Spleen (tissue), 11 donors: ENCODE data around the gene LXN. TPM values are rescaled to one million over a fixed set of nuclear protein-coding genes. Genes with fewer than 3 reads are reported as not detected.

Experiments
- DNase-seq: peaks from one replicate; pipeline ENCODE4 v3.0.0-alpha.2; 2020
- H3K27ac ChIP-seq, 8 donors: fragments of 200-600 bp; sonication (generic) in 7 of 8; 1 replicate in 4 of 8; 2 replicates in 4 of 8; pipeline versions ENCODE4 v1.5.0 to v1.8.0; 2016 to 2021; ENCODE audit warnings: inconsistent platforms in 4 of 8, mild to moderate bottlenecking in 4 of 8, moderate library complexity in 1 of 8
- H3K27me3 ChIP-seq, 7 donors: fragments of 200-600 bp; sonication (generic) in 6 of 7; replicated peaks in 1 of 7; 1 replicate in 4 of 7; 2 replicates in 3 of 7; pipeline versions ENCODE4 v1.5.0 to v1.8.0; 2016 to 2021; ENCODE audit warnings: inconsistent platforms in 3 of 7, mild to moderate bottlenecking in 1 of 7
- H3K36me3 ChIP-seq, 6 donors: fragments of 200-600 bp; sonication (generic) in 5 of 6; 1 replicate in 4 of 6; 2 replicates in 2 of 6; pipeline versions ENCODE4 v1.5.0 to v1.8.0; 2016 to 2021; ENCODE audit warnings: inconsistent platforms in 2 of 6
- H3K4me1 ChIP-seq, 6 donors: fragments of 200-600 bp; sonication (generic) in 5 of 6; 1 replicate in 3 of 6; 2 replicates in 3 of 6; pipeline versions ENCODE4 v1.5.0 to v1.8.0; 2016 to 2021; ENCODE audit warnings: inconsistent platforms in 3 of 6
- H3K4me3 ChIP-seq, 8 donors: fragments of 200-600 bp; sonication (generic) in 7 of 8; 1 replicate in 4 of 8; 2 replicates in 4 of 8; pipeline versions ENCODE4 v1.5.0 to v1.8.0; 2016 to 2021; ENCODE audit warnings: inconsistent platforms in 4 of 8, mild to moderate bottlenecking in 4 of 8, moderate library complexity in 2 of 8
- H3K9me3 ChIP-seq, 8 donors: fragments of 200-600 bp; sonication (generic) in 7 of 8; 1 replicate in 4 of 8; 2 replicates in 4 of 8; pipeline versions ENCODE4 v1.5.0 to v1.8.0; 2016 to 2021; ENCODE audit warnings: inconsistent platforms in 4 of 8
- CTCF ChIP-seq, 11 experiments: fragments of 200-600 bp in 7 of 11; fragments of 450-650 bp in 4 of 11; sonication (generic) in 4 of 11; IDR thresholded peaks in 8 of 11; conservative IDR thresholded peaks in 3 of 11; 1 replicate in 7 of 11; 2 replicates in 4 of 11; pipeline versions ENCODE4 v1.4.0 to v1.8.0; 2016 to 2021; ENCODE audit warnings: antibody characterized with exemption in 11 of 11, inconsistent platforms in 4 of 11, mild to moderate bottlenecking in 1 of 11
- POLR2A ChIP-seq, 3 donors: fragments of 450-650 bp; IDR thresholded peaks; one replicate each; pipeline ENCODE4 v1.5.1; 2017; ENCODE audit warnings: antibody characterized with exemption in 3 of 3, mild to moderate bottlenecking in 1 of 3
- POLR2AphosphoS5 ChIP-seq, 3 donors: sonication (generic); formaldehyde crosslinking; IDR thresholded peaks; one replicate each; pipeline ENCODE4 v1.5.1; 2017; ENCODE audit warnings: antibody characterized with exemption in 3 of 3
- WGBS, 5 donors: extraction: QIAGEN DNeasy Blood & Tissue Kit in 3 of 5; methylation state at CpG; one replicate each; pipeline versions ENCODE4 v1.1.5 to v1.1.7; 2013 to 2018; 5-methylcytosine and 5-hydroxymethylcytosine counted together
- intact Hi-C: fragments of 100-400 bp; cut with DNase I; formaldehyde crosslinking; loops from one replicate; pipeline ENCODE4 v1.15.0; 2023; ENCODE audit warnings: low total_unique reads
- polyA plus RNA-seq, 3 donors: library from polyadenylated mRNA; stranded (reverse); fragments of 200-250 nt; gene quantifications; one replicate each; pipeline ENCODE4 v1.2.1, GENCODE V29; 2013
- total RNA-seq, 7 donors: library from RNA; depleted of rRNA in 3 of 7; stranded (reverse); fragments of >200 nt in 3 of 7; fragmentation: NEBNext Ultra II Directional in 4 of 7; extraction: Animal tissue kit (Norgen Biotek cat#: 25700) in 4 of 7; gene quantifications; one replicate each; pipeline versions ENCODE4 v1.1.0 to v1.2.1, GENCODE V29; 2016 to 2021
- donor health status: healthy with polysubstance abuse.
- donor health status: DM: no; HTN: no; CAD: no; lungs with moderate emphysema.
- donor health status: DM: no; HTN: no; CAD: no.
- donor health status: Bipolar disorder and iron deficiency.
- donor health status: healthy.
- donor health status: DM: no; HTN: no; CAD: no.
- donor health status: DM: yes; HTN: yes; CAD: no.

Gene LXN
- total and polyA plus RNA-seq, 10 donors = 7.9 to 18.6 (median 12.5) TPM

DNA sequence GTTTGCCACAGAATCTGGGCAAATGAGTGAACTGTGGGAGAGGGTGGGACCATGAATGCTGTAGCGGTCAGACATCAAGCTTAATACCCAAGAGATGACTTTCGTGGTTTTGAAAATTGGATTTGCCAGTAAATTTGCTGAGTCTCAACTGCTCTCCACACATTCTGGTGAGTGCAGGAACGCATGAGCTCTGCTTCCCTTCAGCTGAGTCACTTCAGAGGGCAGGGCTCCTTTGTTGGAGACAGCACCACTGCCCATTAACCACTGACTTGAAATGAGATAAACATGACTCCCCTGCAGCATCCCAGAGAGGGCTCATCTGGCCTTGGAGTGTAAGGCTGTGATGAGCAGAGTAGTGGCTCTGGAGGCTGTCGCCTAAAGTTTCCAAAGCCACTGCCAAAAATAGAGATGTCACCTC is 37.2 kb upstream of the LXN start:
- intact Hi-C loops = no loop called here
- H3K27me3 ChIP-seq = no peaks in the 10 kb centered on the region
- TF ChIP-seq CTCF (IDR thresholded peaks at IDR 0.05 in 8 of 11, conservative IDR thresholded peaks at IDR 0.05 in 3 of 11) = no peak
- no peak for TF ChIP-seq POLR2AphosphoS5 (IDR thresholded peaks at IDR 0.05)
- TF ChIP-seq POLR2A (IDR thresholded peaks at IDR 0.05) = no peak
- no peak for DNase-seq
- no peaks in the 10 kb centered on the region for H3K9me3 ChIP-seq
- H3K4me1 ChIP-seq = peaks cover 0 to 22% (median 2%) of the 10 kb centered on the region in 6 donors
- WGBS, 5 donors = 76 to 94% (median 81%) methylated on average over 4 of the region's 4 CpGs
- peaks cover 0 to 83% (median 26%) of the 10 kb centered on the region in 6 donors for H3K36me3 ChIP-seq
- H3K4me3 ChIP-seq = no peak overlapping the region
- H3K27ac ChIP-seq = no peak overlapping the region

GRCh38 chr3:158703566-158703965 is 31.1 kb upstream of the LXN start:
- 95 to 100% (median 98%) methylated on average over 1 of the region's 1 CpG for WGBS, 5 donors
- Histone ChIP-seq H3K9me3 (no peaks in the 10 kb centered on the region), H3K4me1 (peaks cover 0 to 20% (median 2%) of the 10 kb centered on the region in 6 donors), H3K4me3 (no peak overlapping the region), H3K27ac (peak overlapping the region in 2 of 8 donors; percentile 1 to 22), H3K36me3 (peaks cover 0 to 50% (median 11%) of the 10 kb centered on the region in 6 donors), H3K27me3 (no peaks in the 10 kb centered on the region)
- DNase-seq = no peak
- intact Hi-C loops = no loop called here
- TF ChIP-seq CTCF (IDR thresholded peaks at IDR 0.05 in 8 of 11, conservative IDR thresholded peaks at IDR 0.05 in 3 of 11) (no peak), POLR2A (IDR thresholded peaks at IDR 0.05) (no peak), POLR2AphosphoS5 (IDR thresholded peaks at IDR 0.05) (no peak)

DNA sequence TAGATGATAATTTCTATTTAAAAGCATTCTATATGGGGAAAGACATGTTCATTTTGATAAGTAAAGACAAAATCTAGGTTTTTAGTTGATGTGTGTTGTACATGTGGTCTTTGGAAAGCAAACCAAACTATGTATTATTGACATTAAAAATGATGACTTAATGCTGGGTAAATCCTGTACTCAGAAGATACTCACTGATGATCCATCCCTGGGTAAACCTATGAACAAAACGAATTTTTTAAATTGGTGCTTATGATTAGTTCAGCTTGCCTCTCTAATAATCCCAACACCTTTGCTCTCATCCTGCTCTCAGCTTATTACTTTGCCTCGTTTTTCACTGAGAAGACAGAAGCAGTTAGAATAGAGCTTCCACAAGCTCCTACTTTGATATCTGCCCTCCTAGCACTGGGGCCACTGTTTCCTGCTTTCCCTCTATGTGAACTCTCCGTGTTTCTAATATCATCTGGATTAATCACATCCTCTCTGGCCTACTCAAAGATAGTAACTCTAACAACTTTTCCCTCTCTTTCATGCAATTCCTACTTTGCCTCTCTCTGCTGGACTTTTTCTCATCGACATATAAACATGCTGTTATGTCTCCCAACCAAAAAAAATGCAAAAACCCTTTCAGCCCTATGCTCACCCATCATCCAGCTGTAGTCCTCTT is 30.5 kb upstream of the LXN start:
- Histone ChIP-seq H3K4me1 (peaks cover 0 to 20% (median 2%) of the 10 kb centered on the region in 6 donors), H3K36me3 (peaks cover 0 to 44% (median 5%) of the 10 kb centered on the region in 6 donors), H3K27me3 (no peaks in the 10 kb centered on the region), H3K9me3 (no peaks in the 10 kb centered on the region), H3K4me3 (no peak overlapping the region), H3K27ac (peak overlapping the region in 2 of 8 donors; percentile 1 to 22)
- intact Hi-C loops = no loop called here
- no peak for TF ChIP-seq CTCF (IDR thresholded peaks at IDR 0.05 in 8 of 11, conservative IDR thresholded peaks at IDR 0.05 in 3 of 11)
- TF ChIP-seq POLR2AphosphoS5 (IDR thresholded peaks at IDR 0.05) = no peak
- TF ChIP-seq POLR2A (IDR thresholded peaks at IDR 0.05) = no peak
- whole genome bisulfite sequencing, 5 donors = 69 to 82% (median 73%) methylated on average over 4 of the region's 4 CpGs
- no peak for DNase-seq

- TF ChIP-seq POLR2AphosphoS5 (IDR thresholded peaks at IDR 0.05) (no peak), CTCF (IDR thresholded peaks at IDR 0.05 in 8 of 11, conservative IDR thresholded peaks at IDR 0.05 in 3 of 11) (no peak), POLR2A (IDR thresholded peaks at IDR 0.05) (no peak)
- peak overlapping the region in 1 of 8 donors; percentile 16 for H3K27ac ChIP-seq
- 77 to 91% (median 86%) methylated on average over 4 of the region's 4 CpGs for WGBS, 5 donors
These were observed 29.1 kb upstream of the LXN start for GRCh38 chr3:158701420-158702065.

More at GRCh38 chr3:158701420-158702065, 29.1 kb upstream of the LXN start:
- Histone ChIP-seq H3K27me3 (no peaks in the 10 kb centered on the region), H3K4me3 (no peak overlapping the region), H3K9me3 (no peaks in the 10 kb centered on the region), H3K36me3 (peaks cover 0 to 33% (median 2%) of the 10 kb centered on the region in 6 donors), H3K4me1 (peaks cover 0 to 20% (median 2%) of the 10 kb centered on the region in 6 donors)
- intact Hi-C loops = no loop called here
- DNase-seq = no peak
